IMR-90 (cell line): ENCODE data around the gene SLC35B2. TPM values are rescaled to one million over a fixed set of nuclear protein-coding genes. Genes with fewer than 3 reads are reported as not detected.

Experiments used
- ATAC-seq: fragments of 200-7000 bp; cut with Tn5 transposase; 2 replicates; pipeline ENCODE4 v1.9.1; 2020; ENCODE audit warnings: low read depth, mild to moderate bottlenecking, moderate library complexity
- BruUV-seq: library from RNA; stranded (reverse); fragments of 400-500 nt; replicated peaks from 2 replicates; lab custom pipeline; 2021; lab: Mats Ljungman, UMichigan
- CTCF ChIA-PET: fragments of 300-600 bp; formaldehyde crosslinking; extraction: SDS; loops from one replicate; lab custom pipeline; 2021; ENCODE audit warnings: antibody characterized with exemption; lab: Yijun Ruan, JAX
- POLR2A ChIA-PET: fragments of 300-600 bp; sonication (Branson Sonifier 250); formaldehyde crosslinking; loops from one replicate; lab custom pipeline; 2022; ENCODE audit warnings: antibody characterized with exemption; ENCODE audit not compliant: unreplicated experiment; lab: Charles Lee
- DNase-seq: peaks from one replicate; pipeline ENCODE4 v3.0.0; 2013
- H2AFZ ChIP-seq: replicated peaks from 2 replicates; pipeline ENCODE3; 2013; ENCODE audit warnings: low read length, mild to moderate bottlenecking; ENCODE audit not compliant: poor library complexity
- H2AK5ac ChIP-seq: 2 replicates; pipeline ENCODE4 v1.6.1; 2013; ENCODE audit warnings: low read depth, low read length, inconsistent platforms
- H2AK9ac ChIP-seq: replicated peaks from 2 replicates; pipeline ENCODE3; 2013; ENCODE audit warnings: mild to moderate bottlenecking, low read depth, low read length, moderate library complexity; ENCODE audit not compliant: poor library complexity
- H2BK120ac ChIP-seq: 2 replicates; pipeline ENCODE4 v1.6.1; 2013; ENCODE audit warnings: low read depth, low read length, inconsistent platforms
- H2BK15ac ChIP-seq: 3 replicates; pipeline ENCODE4 v1.6.1; 2013; ENCODE audit warnings: low read depth, low read length, inconsistent platforms
- H2BK20ac ChIP-seq: 2 replicates; pipeline ENCODE4 v1.6.1; 2013; ENCODE audit warnings: low read depth, mild to moderate bottlenecking, inconsistent platforms, low read length, moderate library complexity
- H2BK5ac ChIP-seq: 2 replicates; pipeline ENCODE4 v1.6.1; 2013; ENCODE audit warnings: mild to moderate bottlenecking, low read depth, low read length, inconsistent platforms; ENCODE audit not compliant: poor library complexity, severe bottlenecking
- H3K14ac ChIP-seq: replicated peaks from 2 replicates; pipeline ENCODE4 v1.6.1; 2013; ENCODE audit warnings: low read depth, low read length, inconsistent platforms
- H3K18ac ChIP-seq: 2 replicates; pipeline ENCODE4 v1.6.1; 2013; ENCODE audit warnings: low read depth, low read length, control low read depth
- H3K23ac ChIP-seq: 2 replicates; pipeline ENCODE4 v1.6.1; 2013; ENCODE audit warnings: low read depth, low read length, inconsistent platforms
- H3K27ac ChIP-seq: 2 replicates; pipeline ENCODE4 v1.5.1; 2013; ENCODE audit warnings: mild to moderate bottlenecking, control low read depth, low read length; ENCODE audit not compliant: insufficient read depth
- H3K27me3 ChIP-seq: 2 replicates; pipeline ENCODE4 v1.6.1; 2013; ENCODE audit warnings: low read length; ENCODE audit not compliant: control insufficient read depth, insufficient read depth
- H3K36me3 ChIP-seq: 2 replicates; pipeline ENCODE4 v1.6.1; 2013; ENCODE audit warnings: low read length, mixed read lengths; ENCODE audit not compliant: control insufficient read depth, insufficient read depth
- H3K4ac ChIP-seq: 2 replicates; pipeline ENCODE4 v1.6.1; 2013; ENCODE audit warnings: low read depth, low read length, inconsistent platforms
- H3K4me1 ChIP-seq: 2 replicates; pipeline ENCODE4 v1.6.1; 2013; ENCODE audit warnings: low read length, mixed read lengths; ENCODE audit not compliant: control insufficient read depth, insufficient read depth
- H3K4me2 ChIP-seq: 2 replicates; pipeline ENCODE4 v1.6.1; 2013; ENCODE audit warnings: low read depth, mild to moderate bottlenecking, control low read depth, low read length, moderate library complexity
- H3K4me3 ChIP-seq: 2 replicates; pipeline ENCODE4 v1.5.1; 2013; ENCODE audit warnings: low read depth, mild to moderate bottlenecking, control low read depth, low read length, moderate library complexity; ENCODE audit not compliant: insufficient read depth
- H3K56ac ChIP-seq: 2 replicates; pipeline ENCODE4 v1.6.1; 2013; ENCODE audit warnings: low read length, inconsistent platforms; ENCODE audit not compliant: insufficient read depth; ENCODE audit errors: extremely low read depth
- H3K79me1 ChIP-seq, 2 experiments: 2 replicates each; pipeline ENCODE4 v1.6.1; 2013; ENCODE audit warnings: low read length in 2 of 2, inconsistent platforms in 1 of 2, low read depth in 1 of 2
- H3K9ac ChIP-seq: 2 replicates; pipeline ENCODE4 v1.6.1; 2013; ENCODE audit warnings: low read depth, low read length, control low read depth
- H3K9me1 ChIP-seq: 2 replicates; pipeline ENCODE4 v1.6.1; 2013; ENCODE audit warnings: low read length, inconsistent platforms; ENCODE audit not compliant: insufficient read depth
- H3K9me3 ChIP-seq: 2 replicates; pipeline ENCODE4 v1.6.1; 2013; ENCODE audit warnings: low read length; ENCODE audit not compliant: control insufficient read depth, insufficient read depth
- H4K20me1 ChIP-seq: 2 replicates; pipeline ENCODE4 v1.6.1; 2013; ENCODE audit warnings: low read length, inconsistent platforms; ENCODE audit not compliant: insufficient read depth
- H4K5ac ChIP-seq: 2 replicates; pipeline ENCODE4 v1.6.1; 2013; ENCODE audit warnings: mild to moderate bottlenecking, low read depth, low read length, control low read depth
- H4K8ac ChIP-seq, 2 experiments: 2 replicates each; pipeline ENCODE4 v1.6.1; 2013; ENCODE audit warnings: low read depth in 2 of 2, low read length in 2 of 2, control low read depth in 1 of 2, inconsistent platforms in 1 of 2
- H4K91ac ChIP-seq: 2 replicates; pipeline ENCODE4 v1.6.1; 2013; ENCODE audit warnings: low read depth, low read length, inconsistent platforms; ENCODE audit not compliant: insufficient read depth
- BHLHE40 ChIP-seq: fragments of 150-350 bp; IDR thresholded peaks from 2 replicates; pipeline ENCODE4 v1.6.1; 2016; ENCODE audit warnings: mild to moderate bottlenecking, low read depth, low read length
- CEBPB ChIP-seq: IDR thresholded peaks from 2 replicates; pipeline ENCODE4 v1.6.1; 2012; ENCODE audit warnings: low read depth, low read length, improper control_type of control experiment
- CHD1 ChIP-seq: IDR thresholded peaks from 2 replicates; pipeline ENCODE4 v1.6.1; 2012; ENCODE audit warnings: low read depth, low read length, improper control_type of control experiment
- FOS ChIP-seq: fragments of 150-350 bp; IDR thresholded peaks from 2 replicates; pipeline ENCODE4 v1.6.1; 2016; ENCODE audit warnings: low read depth, low read length
- MAFK ChIP-seq: IDR thresholded peaks from 2 replicates; pipeline ENCODE4 v1.6.1; 2012; ENCODE audit warnings: low read depth, low read length, improper control_type of control experiment
- MAZ ChIP-seq: IDR thresholded peaks from 2 replicates; pipeline ENCODE4 v1.6.1; 2012; ENCODE audit warnings: low read depth, mild to moderate bottlenecking, low read length, improper control_type of control experiment, moderate library complexity, borderline replicate concordance
- MXI1 ChIP-seq: IDR thresholded peaks from 2 replicates; pipeline ENCODE4 v1.6.1; 2012; ENCODE audit warnings: low read depth, mild to moderate bottlenecking, low read length, moderate library complexity, borderline replicate concordance
- NFE2L2 ChIP-seq: fragments of 150-350 bp; IDR thresholded peaks from 2 replicates; pipeline ENCODE4 v1.6.1; 2016; ENCODE audit warnings: low read depth, mild to moderate bottlenecking, low read length
- RAD21 ChIP-seq: IDR thresholded peaks from 2 replicates; pipeline ENCODE4 v1.6.1; 2012; ENCODE audit warnings: low read length, improper control_type of control experiment
- RCOR1 ChIP-seq: IDR thresholded peaks from 2 replicates; pipeline ENCODE4 v1.6.1; 2012; ENCODE audit warnings: mild to moderate bottlenecking, low read length, improper control_type of control experiment; ENCODE audit not compliant: insufficient replicate concordance
- RFX5 ChIP-seq: IDR thresholded peaks from 2 replicates; pipeline ENCODE4 v1.8.0; 2012; ENCODE audit warnings: low read depth, mild to moderate bottlenecking, low read length, moderate library complexity
- SMC3 ChIP-seq: fragments of 150-350 bp; IDR thresholded peaks from 2 replicates; pipeline ENCODE4 v1.6.1; 2016; ENCODE audit warnings: low read depth, mild to moderate bottlenecking, antibody characterized with exemption, low read length, moderate library complexity
- WGBS, 2 experiments: methylation state at CpG; one replicate each; pipeline versions ENCODE4 v1.1.5 to v1.1.7; 2013; ENCODE audit warnings: missing lambda C conversion rate in 2 of 2; ENCODE audit not compliant: insufficient read length in 1 of 2; ENCODE audit errors: extremely low coverage in 2 of 2; 5-methylcytosine and 5-hydroxymethylcytosine counted together
- dilution Hi-C: fragments of 300-500 bp; cut with HindIII; formaldehyde crosslinking; loops from one replicate; pipeline ENCODE4 v1.14.3; 2018; ENCODE audit warnings: low sequenced_read_pairs; ENCODE audit not compliant: unreplicated experiment
- in situ Hi-C: fragments of 300-500 bp; cut with MboI; formaldehyde crosslinking; loops from 3 replicates; pipeline ENCODE4 v1.14.3; 2019; ENCODE audit warnings: low sequenced_read_pairs, inconsistent platforms, mixed read lengths
- intact Hi-C: fragments of 100-400 bp; cut with micrococcal nuclease; formaldehyde crosslinking; loops from 2 replicates; pipeline ENCODE4 v1.10.0; 2022
- polyA plus RNA-seq, 3 experiments: library from polyadenylated mRNA; depleted of rRNA; stranded (reverse); fragments of >200 nt; gene quantifications; 2 replicates each; pipeline ENCODE4 v1.2.3, GENCODE V29; 2012; ENCODE audit warnings: low replicate concordance in 1 of 3
- total RNA-seq: library from RNA; depleted of rRNA; stranded (reverse); fragments of >200 nt; gene quantifications from 2 replicates; pipeline ENCODE4 v1.2.3, GENCODE V29; 2012

Gene SLC35B2
- total and polyA plus RNA-seq, 2 of the 4 experiments (the other 2 are of a cell fraction) = 51.4 to 89.9 TPM

- ATAC-seq = no peak
These were observed 16.3 kb upstream of the SLC35B2 start for GRCh38 chr6:44273617-44274016.

More at GRCh38 chr6:44273617-44274016, 16.3 kb upstream of the SLC35B2 start:
- H3K18ac ChIP-seq = no peak overlapping the region
- H3K4me3 ChIP-seq = no peak overlapping the region
- in situ Hi-C loops (no loop called here), dilution Hi-C loops (no loop called here), intact Hi-C loops (no loop called here)
- CTCF ChIA-PET = no interaction called here
- no peak overlapping the region for H3K14ac ChIP-seq
- no peak overlapping the region for H3K9ac ChIP-seq
- no peak overlapping the region for H2BK20ac ChIP-seq
- H3K9me3 ChIP-seq = no peaks in the 10 kb centered on the region
- no peak overlapping the region for H3K23ac ChIP-seq
- no peak overlapping the region for H2BK15ac ChIP-seq
- H3K4me2 ChIP-seq = no peak overlapping the region
- H4K20me1 ChIP-seq = no peaks in the 10 kb centered on the region
- POLR2A ChIA-PET = no interaction called here
- H3K36me3 ChIP-seq = no peaks in the 10 kb centered on the region
- no peaks in the 10 kb centered on the region for H3K79me1 ChIP-seq
- no peak overlapping the region for H4K91ac ChIP-seq
- H3K9me1 ChIP-seq = no peaks in the 10 kb centered on the region
- no peak overlapping the region for H2AK9ac ChIP-seq
- no peak overlapping the region for H2AFZ ChIP-seq
- no TSS peak for BruUV-seq
- no peak overlapping the region for H2AK5ac ChIP-seq
- no peak overlapping the region for H4K5ac ChIP-seq
- H2BK5ac ChIP-seq = no peak overlapping the region
- TF ChIP-seq RAD21 (no peak), BHLHE40 (no peak), CEBPB (no peak), MAFK (no peak), FOS (no peak), MXI1 (no peak), CHD1 (no peak), RCOR1 (no peak), MAZ (no peak), NFE2L2 (no peak), SMC3 (no peak), RFX5 (no peak)
- H3K27me3 ChIP-seq = peaks cover 83% of the 10 kb centered on the region
- H3K4ac ChIP-seq = no peak overlapping the region
- WGBS, 2 experiments = no CpG with 5 or more reads among the region's 1 CpG
- no peak overlapping the region for H4K8ac ChIP-seq
- H3K27ac ChIP-seq = no peak overlapping the region
- no peak for DNase-seq
- H3K56ac ChIP-seq = no peak overlapping the region
- H3K4me1 ChIP-seq = no peaks in the 10 kb centered on the region
- no peak overlapping the region for H2BK120ac ChIP-seq
